Pancreas (tissue), 10 donors: Measurements from ENCODE around the gene HOXD13. TPM values are rescaled to one million over a fixed set of nuclear protein-coding genes. Genes with fewer than 3 reads are reported as not detected.

Experiments
- ATAC-seq, 4 donors: fragments of 200-7000 bp; cut with Tn5 transposase; one replicate each; pipeline versions ENCODE4 v1.8.0 to v1.9.1; 2020; ENCODE audit warnings: mild to moderate bottlenecking in 4 of 4, moderate library complexity in 4 of 4
- DNase-seq, 6 donors: peaks; one replicate each; pipeline ENCODE4 v3.0.0-alpha.2; 2020
- FAIRE-seq: peaks from 2 replicates; lab custom pipeline; 2012; peaks lifted over from hg19 to GRCh38; lab: Jason Lieb, UNC
- H3K27ac ChIP-seq, 4 donors: fragments of 200-600 bp; sonication (generic); 1 replicate in 3 of 4; 2 replicates in 1 of 4; pipeline versions ENCODE4 v1.5.0 to v1.8.0; 2020
- H3K27me3 ChIP-seq, 4 donors: fragments of 200-600 bp; one replicate each; pipeline ENCODE4 v1.8.0; 2021
- H3K36me3 ChIP-seq, 3 donors: fragments of 200-600 bp; sonication (generic) in 1 of 3; one replicate each; pipeline versions ENCODE4 v1.5.0 to v1.8.0; 2020 to 2021
- H3K4me1 ChIP-seq, 3 donors: fragments of 200-600 bp; one replicate each; pipeline ENCODE4 v1.8.0; 2021
- H3K4me3 ChIP-seq, 4 donors: fragments of 200-600 bp; sonication (generic) in 2 of 4; one replicate each; pipeline versions ENCODE4 v1.5.0 to v1.8.0; 2020 to 2021
- H3K9me3 ChIP-seq, 4 donors: fragments of 200-600 bp; one replicate each; pipeline ENCODE4 v1.8.0; 2021
- WGBS, 2 donors: extraction: QIAGEN DNeasy Blood & Tissue Kit; methylation state at CpG; one replicate each; pipeline ENCODE4 v1.1.7; 2013; 5-methylcytosine and 5-hydroxymethylcytosine counted together
- intact Hi-C, 3 donors: fragments of 100-400 bp; cut with DNase I; formaldehyde crosslinking; loops; one replicate each; pipeline versions ENCODE4 v1.11.1 to v1.14.2; 2022
- polyA plus RNA-seq, 2 donors: library from polyadenylated mRNA; stranded (reverse); fragments of 200-250 nt; gene quantifications; one replicate each; pipeline ENCODE4 v1.2.3, GENCODE V29; 2013
- total RNA-seq, 6 donors: library from RNA; stranded (reverse); fragmentation: NEBNext Ultra II Directional in 4 of 6; extraction: Animal tissue kit (Norgen Biotek cat#: 25700) in 4 of 6; gene quantifications; one replicate each; pipeline versions ENCODE4 v1.2.1 to v1.2.4, GENCODE V29; 2021 to 2023
- TF ChIP-seq, protein P1 (sequence below), 4 donors: fragments of 200-600 bp; sonication (generic) in 3 of 4; IDR thresholded peaks; one replicate each; pipeline versions ENCODE4 v1.5.0 to v1.8.0; 2021; ENCODE audit warnings: antibody characterized with exemption in 4 of 4
- donor health status: healthy with polysubstance abuse.
- donor health status: DM: no; HTN: no; CAD: no; lungs with moderate emphysema.
- donor health status: DM: no; HTN: no; CAD: no.
- donor health status: control.
- donor health status: control.
- donor health status: Bipolar disorder and iron deficiency.
- donor health status: DM: yes; HTN: yes; CAD: no.
- donor health status: DM: no; HTN: no; CAD: no.
- donor health status: DM: no; HTN: no; CAD: no.
- donor health status: DM: yes; HTN: yes; CAD: no.

HOXD13 gene
- total and polyA plus RNA-seq, 8 donors = not detected

DNA sequence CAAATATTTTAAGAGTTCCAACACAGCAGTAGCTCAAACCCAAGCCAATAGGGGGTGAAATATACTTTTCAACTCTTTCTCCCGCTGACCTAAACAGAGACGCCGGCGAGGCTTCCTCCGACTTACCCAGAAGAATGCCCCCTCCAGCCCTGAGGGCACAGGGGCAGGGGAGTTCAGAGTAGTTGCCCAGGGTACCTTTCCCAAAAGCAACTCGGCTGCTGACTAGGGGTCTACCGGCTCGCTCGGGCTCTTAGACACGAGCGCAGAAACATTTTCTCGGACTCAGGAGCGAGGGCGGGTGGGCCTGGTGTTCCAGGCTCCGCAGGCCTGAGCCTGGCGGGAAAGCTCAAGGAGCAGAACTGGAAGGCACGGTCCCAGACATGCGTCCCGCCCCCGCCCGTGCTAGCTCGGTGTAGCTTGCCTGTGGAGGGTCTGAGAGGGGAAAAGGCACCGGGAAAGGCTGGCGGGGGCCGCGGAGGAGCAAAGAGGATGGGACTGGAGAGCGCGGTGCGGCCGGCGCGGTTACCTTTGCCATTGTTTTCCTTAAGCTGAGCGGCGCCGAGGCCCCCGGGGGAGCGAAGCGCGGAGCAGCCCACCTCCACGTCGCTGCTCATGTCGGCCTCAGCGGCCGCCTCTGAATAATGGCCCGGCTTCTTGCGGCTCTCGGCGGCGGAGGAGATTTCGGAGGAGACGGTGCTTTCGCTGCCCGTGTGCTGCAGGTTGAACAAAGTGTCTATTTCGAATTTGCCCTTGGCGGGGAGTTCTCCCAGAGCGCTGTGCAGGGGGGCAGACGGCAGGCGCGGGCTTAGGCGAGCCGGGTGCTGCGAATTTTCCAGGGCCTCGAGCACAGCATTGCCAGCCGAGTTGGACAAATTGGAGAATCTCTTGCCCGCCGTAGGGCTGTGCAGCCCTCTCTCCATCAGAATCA is 9.4 kb upstream of the HOXD13 start:
- intact Hi-C loops = no loop called here
- TF ChIP-seq, protein P1, sequence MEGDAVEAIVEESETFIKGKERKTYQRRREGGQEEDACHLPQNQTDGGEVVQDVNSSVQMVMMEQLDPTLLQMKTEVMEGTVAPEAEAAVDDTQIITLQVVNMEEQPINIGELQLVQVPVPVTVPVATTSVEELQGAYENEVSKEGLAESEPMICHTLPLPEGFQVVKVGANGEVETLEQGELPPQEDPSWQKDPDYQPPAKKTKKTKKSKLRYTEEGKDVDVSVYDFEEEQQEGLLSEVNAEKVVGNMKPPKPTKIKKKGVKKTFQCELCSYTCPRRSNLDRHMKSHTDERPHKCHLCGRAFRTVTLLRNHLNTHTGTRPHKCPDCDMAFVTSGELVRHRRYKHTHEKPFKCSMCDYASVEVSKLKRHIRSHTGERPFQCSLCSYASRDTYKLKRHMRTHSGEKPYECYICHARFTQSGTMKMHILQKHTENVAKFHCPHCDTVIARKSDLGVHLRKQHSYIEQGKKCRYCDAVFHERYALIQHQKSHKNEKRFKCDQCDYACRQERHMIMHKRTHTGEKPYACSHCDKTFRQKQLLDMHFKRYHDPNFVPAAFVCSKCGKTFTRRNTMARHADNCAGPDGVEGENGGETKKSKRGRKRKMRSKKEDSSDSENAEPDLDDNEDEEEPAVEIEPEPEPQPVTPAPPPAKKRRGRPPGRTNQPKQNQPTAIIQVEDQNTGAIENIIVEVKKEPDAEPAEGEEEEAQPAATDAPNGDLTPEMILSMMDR (IDR thresholded peaks at IDR 0.05) = no peak
- no peak for FAIRE-seq
- 7% methylated on average over 64 to 66 of the region's 66 CpGs for WGBS, 2 donors
- H3K27me3 ChIP-seq = peaks cover 17 to 93% (median 44%) of the 10 kb centered on the region in 4 donors
- peak in 1 of 6 donors; percentile 67 for DNase-seq
- H3K4me1 ChIP-seq = peaks cover 0 to 5% (median 0%) of the 10 kb centered on the region in 3 donors
- no peak overlapping the region for H3K27ac ChIP-seq
- no peak for ATAC-seq
- H3K4me3 ChIP-seq = no peak overlapping the region
- no peaks in the 10 kb centered on the region for H3K36me3 ChIP-seq
- no peaks in the 10 kb centered on the region for H3K9me3 ChIP-seq

DNA sequence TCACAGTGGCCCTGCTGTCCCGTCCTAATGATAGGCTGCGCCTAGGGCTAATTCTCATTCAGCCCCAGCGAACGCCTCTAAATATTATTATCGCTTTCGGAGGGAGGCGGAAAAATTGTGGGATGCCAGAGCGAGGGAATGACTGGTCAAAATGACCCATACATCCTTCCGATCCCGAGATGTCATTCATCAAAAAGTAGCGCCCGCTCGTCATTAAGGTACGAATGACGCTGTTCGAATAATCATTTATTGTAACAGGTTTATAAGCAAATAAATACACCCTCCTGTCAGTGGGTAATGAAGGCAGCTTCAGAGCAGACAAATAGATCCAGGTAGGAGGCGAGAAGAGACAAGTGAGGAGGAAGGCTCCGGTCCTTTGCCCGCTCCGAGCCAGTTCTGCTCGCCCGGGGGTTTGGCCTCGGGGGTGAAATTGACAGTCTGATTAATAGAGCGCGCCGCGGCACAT is 8.7 kb upstream of the HOXD13 start, which contains the start of gene EVX2:
Gene EVX2, minus strand, starts transcription at position 167 of the 466 bp plus-strand sequence. CDS start 186 bp downstream, outside the sequence.
- intact Hi-C loops = no loop called here
- no peak for ATAC-seq
- 13 to 15% methylated on average over 27 of the region's 27 CpGs for whole genome bisulfite sequencing, 2 donors
- Histone ChIP-seq H3K4me1 (peaks cover 0 to 6% (median 0%) of the 10 kb centered on the region in 3 donors), H3K9me3 (no peaks in the 10 kb centered on the region), H3K27me3 (peaks cover 11 to 94% (median 41%) of the 10 kb centered on the region in 4 donors), H3K4me3 (no peak within 1 kb of the TSS), H3K36me3 (no peaks in the 10 kb centered on the region), H3K27ac (no peak within 1 kb of the TSS)
- DNase-seq = no peak
- TF ChIP-seq, protein P1 (IDR thresholded peaks at IDR 0.05) = no peak
- no peak for FAIRE-seq

DNA sequence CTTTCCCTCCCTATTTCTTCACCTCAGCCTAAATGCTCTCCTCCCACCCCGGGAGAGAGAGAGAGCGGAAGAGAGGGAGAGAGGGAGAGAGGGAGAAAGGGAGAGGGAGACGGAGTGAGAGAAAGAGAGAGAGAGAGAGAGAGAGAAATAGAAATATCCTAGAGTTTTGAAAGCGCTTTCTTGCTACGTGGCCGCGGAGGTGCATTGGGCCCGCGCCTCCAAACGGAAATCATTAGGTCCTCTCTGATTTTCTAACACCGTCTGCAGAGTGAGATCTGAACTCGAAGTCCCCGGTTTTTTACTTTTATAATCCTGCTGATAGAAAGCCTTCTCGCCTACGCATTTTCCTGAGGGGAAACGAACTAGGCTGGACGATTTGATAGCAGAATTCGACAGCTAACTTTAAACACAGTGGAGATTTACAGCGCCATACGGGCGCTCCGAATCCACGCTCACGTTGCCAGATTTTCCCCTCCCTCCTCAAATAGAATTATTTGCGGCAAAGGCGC is 7.9 kb upstream of the HOXD13 start:
- WGBS, 2 donors = 11% methylated on average over 26 of the region's 26 CpGs
- Histone ChIP-seq H3K27me3 (peaks cover 10 to 94% (median 39%) of the 10 kb centered on the region in 4 donors), H3K36me3 (no peaks in the 10 kb centered on the region), H3K9me3 (no peaks in the 10 kb centered on the region), H3K4me3 (no peak overlapping the region), H3K4me1 (peaks cover 0 to 6% (median 0%) of the 10 kb centered on the region in 3 donors), H3K27ac (no peak overlapping the region)
- intact Hi-C loops = loop anchor here in 1 of 3 donors (5.0 kb wide), 1 partner anchor 387 kb away; no protein-coding TSS in a partner anchor
- TF ChIP-seq, protein P1 (IDR thresholded peaks at IDR 0.05) = no peak
- ATAC-seq (no peak), DNase-seq (no peak), FAIRE-seq (no peak)

DNA sequence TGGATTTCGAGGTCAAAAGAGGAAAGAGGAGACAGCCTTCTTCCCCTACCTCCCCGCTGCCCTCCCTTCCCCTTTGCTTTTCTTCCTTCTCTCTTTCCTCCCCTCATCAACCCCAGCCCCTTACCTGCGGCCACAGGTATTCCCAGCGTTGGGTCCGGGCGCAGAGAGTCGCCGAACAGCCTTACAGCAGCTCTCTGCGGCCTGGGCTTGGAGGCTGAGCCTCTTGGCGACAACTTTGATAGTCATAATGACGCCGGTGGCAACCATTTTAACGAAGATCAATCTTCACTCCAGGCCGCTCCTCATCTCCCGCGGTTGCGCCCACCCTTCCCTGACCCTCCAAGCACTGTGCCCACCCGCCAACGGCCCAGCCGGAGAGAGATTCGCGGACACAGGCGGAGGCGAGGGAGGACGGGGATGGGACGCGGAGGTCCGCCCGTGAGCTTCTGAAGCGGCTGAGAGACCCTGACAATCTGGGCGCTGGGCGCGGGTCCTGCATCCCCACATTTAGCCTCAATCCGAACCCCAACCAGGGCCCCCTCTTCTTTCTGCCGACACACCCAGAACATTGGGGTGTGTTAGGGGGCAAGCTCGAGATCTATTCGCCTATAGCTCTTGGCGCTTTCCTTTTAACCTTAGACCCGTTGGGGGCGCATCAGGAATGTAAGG is 7.3 kb upstream of the HOXD13 start:
- no peak for ATAC-seq
- peak in 1 of 6 donors; percentile 60 for DNase-seq
- Histone ChIP-seq H3K9me3 (no peaks in the 10 kb centered on the region), H3K4me1 (peaks cover 0 to 6% (median 0%) of the 10 kb centered on the region in 3 donors), H3K36me3 (no peaks in the 10 kb centered on the region), H3K4me3 (no peak overlapping the region), H3K27ac (no peak overlapping the region), H3K27me3 (peaks cover 10 to 97% (median 40%) of the 10 kb centered on the region in 4 donors)
- no peak for FAIRE-seq
- intact Hi-C loops = loop anchor here in 1 of 3 donors (5.0 kb wide), 1 partner anchor 388 kb away; no protein-coding TSS in a partner anchor
- TF ChIP-seq, protein P1 (IDR thresholded peaks at IDR 0.05) = no peak
- 8% methylated on average over 40 of the region's 40 CpGs for WGBS, 2 donors
